ENCODE measurements around the gene HOXD1.

Gene HOXD1

DNA sequence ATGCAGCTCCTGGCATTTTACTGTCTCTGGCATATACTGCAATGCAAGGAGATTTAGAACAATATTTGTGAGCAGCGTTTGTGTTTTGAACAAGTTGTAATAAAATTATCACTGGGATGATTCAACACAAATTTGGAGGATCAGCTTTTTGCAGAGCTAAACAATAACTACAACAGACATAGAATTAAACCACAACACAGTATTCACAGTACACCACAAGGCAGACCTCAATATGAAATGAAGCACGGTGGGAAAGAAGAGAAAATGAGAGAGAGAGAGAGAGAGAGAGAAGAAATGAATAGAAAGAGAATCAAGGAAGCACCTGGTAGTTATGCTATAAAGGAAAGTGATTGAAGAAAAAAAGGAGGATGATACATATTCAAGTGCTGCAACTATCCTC is 39.4 kb downstream of the HOXD1 start:
- in situ Hi-C loops (cut with HindIII; ENCODE audit: low sequenced_read_pairs), result no loop called here

DNA sequence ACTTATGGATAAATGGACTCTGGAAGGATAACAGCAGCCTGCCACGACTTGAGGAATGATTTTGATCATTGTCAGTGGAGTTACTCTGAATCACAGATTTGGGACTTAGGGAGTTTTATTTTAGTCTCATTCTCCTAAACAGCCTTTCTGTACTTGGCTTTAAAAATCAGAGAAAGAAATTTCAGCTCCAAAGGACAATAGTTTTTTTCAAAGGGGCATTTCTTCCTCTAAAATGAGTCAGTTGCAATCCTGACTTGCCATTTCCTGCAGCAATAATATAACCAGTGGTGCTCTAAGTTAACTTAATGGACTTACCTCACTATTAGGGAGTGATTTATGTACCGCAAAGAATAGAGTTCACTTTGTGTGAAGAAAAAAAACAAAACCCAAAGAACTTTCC is 45.7 kb downstream of the HOXD1 start:
- in situ Hi-C loops (cut with HindIII; ENCODE audit: low sequenced_read_pairs), result no loop called here

DNA sequence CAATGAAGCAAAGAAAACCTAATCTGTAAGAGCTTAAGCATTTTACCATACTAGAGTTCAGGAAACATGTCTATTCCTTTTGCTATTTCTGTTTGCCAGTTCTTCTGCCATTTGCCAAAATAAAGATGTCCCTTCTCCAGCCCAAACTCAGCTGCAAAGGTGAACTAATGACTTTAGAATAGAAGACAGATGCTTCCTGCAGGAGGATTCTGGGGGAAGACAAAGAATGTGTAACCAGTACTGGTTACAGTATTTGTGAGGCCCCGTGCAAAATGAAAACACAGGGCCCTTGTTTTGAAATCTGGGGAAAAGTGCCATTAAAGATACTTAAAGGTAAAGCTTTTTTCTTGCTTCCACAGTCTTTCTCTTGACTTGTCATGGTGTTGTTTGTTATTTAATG is 46.5 kb downstream of the HOXD1 start:
- in situ Hi-C loops (cut with HindIII; ENCODE audit: low sequenced_read_pairs), result no loop called here

DNA sequence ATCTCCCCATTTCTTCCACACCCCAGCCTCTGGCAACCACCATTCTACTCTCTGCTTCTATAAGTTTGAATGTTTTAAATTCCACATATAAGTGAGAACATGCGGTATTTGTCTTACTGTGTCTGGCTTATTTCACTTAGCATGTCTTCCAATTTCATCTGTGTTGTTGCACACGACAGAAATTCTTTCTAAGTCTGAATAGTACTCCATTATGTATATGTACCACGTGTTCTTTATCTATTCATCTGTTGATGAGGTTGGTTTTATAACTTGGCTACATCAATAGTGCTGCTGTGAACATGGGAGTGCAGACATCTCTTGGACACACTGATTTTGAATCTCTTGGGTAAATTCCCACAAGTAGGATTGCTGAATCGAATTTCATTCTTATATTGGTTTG is 49.0 kb downstream of the HOXD1 start:
- in situ Hi-C loops (cut with HindIII; ENCODE audit: low sequenced_read_pairs), result no loop called here

DNA sequence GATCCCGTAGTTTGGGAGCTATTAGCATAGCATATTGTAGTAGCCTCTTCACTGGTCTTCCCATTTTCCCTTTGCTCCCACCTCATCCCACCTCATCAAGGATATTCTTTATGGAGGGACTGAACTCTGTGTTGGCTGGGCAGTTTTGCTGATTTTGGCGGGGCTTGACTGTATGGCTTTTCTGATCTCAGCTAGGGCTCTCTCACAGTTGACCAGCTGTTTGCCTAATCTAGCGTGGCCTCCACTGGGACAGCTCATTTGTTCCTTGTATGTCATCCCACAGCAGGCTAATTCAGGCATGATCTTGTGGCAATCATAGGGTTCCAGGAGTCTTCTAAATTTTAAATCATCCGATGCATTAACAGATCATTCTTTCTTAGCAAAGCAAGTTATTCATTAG is 50.6 kb downstream of the HOXD1 start:
- in situ Hi-C loops (cut with HindIII; ENCODE audit: low sequenced_read_pairs), result no loop called here

DNA sequence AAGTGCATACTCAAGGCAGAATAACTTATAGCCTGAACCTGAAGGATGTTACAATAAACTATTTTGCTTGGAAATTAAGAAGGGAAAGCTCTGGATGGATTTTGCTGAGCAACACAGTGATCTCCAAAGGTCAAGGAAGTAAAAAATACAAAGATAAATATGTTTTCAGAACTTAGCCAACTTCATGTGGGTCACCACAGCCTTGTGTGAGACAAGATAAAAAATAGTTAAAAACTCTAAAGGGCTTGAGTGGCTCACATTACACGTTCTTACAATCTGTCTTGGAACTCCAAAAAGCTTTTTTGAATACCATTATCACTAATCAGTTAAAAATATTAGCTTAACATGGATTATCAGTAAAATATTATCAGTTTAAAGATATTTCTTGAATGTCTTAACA is 51.8 kb downstream of the HOXD1 start:
- in situ Hi-C loops (cut with HindIII; ENCODE audit: low sequenced_read_pairs), result no loop called here

Measured in DLD1 (cell line).